ENCODE data around the gene PMF1.

PMF1 gene

DNA sequence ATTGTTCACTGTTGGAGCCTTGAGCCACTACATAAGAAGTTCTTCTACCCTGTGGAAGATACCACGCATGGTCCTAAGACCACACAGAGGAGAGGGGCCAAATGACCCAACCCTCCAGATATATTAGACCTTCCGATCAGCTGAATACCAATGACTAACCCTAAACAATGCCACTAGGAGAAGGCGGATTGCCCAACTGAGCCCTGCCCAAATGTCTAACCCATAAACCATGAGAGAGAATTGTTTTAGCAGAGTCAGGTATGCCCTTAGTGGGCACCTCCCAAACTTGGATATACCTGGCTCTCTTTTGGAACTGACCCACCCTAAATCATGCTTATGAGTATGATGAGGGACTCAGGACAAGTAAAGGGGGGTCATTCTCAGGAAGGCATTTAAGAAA lies 57.5 kb downstream of the PMF1 start:
- DNase-seq: no peak

GRCh38 chr1:156276532-156276931 lies 63.7 kb downstream of the PMF1 start:
- no peak for DNase-seq

GRCh38 chr1:156276966-156277381 lies 64.2 kb downstream of the PMF1 start:
- DNase-seq: no peak

- no peak for DNase-seq
Measured at GRCh38 chr1:156279837-156280236, 67.0 kb downstream of the PMF1 start.

- DNase-seq: no peak
Measured at GRCh38 chr1:156281281-156281680, 68.5 kb downstream of the PMF1 start.

- DNase-seq: no peak
Measured at GRCh38 chr1:156281693-156282478, 69.1 kb downstream of the PMF1 start.

- DNase-seq: peak; percentile 83
Measured at GRCh38 chr1:156282479-156283222, 69.8 kb downstream of the PMF1 start, which contains the start of gene SMG5. Gene SMG5, minus strand, starts transcription at chr1:156282825. Its CDS starts 145 bp downstream, at chr1:156282680.

DNA sequence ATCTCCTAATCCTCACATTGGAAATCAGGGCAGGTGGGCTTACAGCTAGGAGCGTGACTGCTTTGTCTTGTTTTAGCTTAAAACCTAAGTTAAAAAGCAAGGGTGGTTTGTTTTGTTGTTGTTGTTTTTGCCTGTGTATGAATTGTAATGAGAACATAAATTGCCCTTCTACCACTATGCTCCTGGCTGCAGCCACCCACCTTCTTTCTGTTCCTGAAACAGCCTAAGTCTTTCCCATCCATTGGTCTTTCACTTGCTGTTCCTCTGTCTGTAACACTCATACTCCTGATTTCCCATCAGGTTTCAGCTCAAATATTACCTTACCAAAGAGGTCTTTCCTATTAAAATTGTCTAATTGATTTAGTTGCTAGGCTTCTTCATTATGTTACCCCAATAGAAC lies 70.7 kb downstream of the PMF1 start:
- DNase-seq: no peak

- DNase-seq: no peak
Measured at GRCh38 chr1:156284112-156284511, 71.3 kb downstream of the PMF1 start, which contains the start of gene TMEM79. Gene TMEM79, plus strand, starts transcription at chr1:156284325. Its CDS starts 902 bp downstream, at chr1:156285227.

DNA sequence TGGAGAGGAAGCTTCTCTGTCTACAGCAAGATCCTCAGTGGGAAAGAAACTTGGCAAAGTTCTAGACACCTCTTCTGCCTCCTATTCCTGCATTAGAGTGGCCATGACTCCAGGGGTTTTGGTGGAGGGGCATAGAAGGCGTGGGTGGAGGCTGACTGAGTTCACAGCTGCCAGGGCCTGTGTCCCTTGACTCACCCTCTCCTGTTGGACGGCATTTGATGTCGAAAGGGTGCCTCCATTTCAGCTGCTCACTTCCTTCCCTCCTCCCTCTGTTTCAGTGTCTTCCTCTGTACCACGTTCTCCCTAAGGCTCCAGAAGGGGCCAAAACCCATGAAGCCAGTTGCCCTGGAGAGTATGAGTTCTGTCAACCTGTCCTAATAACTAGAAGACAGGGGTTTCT lies 72.0 kb downstream of the PMF1 start:
- DNase-seq: no peak

DNA sequence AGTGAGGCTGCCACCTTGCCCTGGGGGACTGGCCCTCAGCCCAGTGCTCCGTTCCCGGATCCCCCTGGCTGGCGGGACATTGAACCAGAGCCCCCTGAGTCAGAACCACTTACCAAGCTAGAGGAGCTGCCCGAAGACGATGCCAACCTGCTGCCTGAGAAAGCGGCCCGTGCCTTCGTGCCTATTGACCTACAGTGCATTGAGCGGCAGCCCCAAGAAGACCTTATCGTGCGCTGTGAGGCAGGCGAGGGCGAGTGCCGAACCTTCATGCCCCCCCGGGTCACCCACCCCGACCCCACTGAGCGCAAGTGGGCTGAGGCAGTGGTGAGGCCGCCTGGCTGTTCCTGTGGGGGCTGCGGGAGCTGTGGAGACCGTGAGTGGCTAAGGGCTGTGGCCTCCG lies 72.6 kb downstream of the PMF1 start:
- DNase-seq: no peak

- no peak for DNase-seq
Measured at GRCh38 chr1:156286061-156286460, 73.3 kb downstream of the PMF1 start.

All from activated gamma-delta T cell (primary cell).